Measurements from ENCODE around the gene TMOD2.

DNA sequence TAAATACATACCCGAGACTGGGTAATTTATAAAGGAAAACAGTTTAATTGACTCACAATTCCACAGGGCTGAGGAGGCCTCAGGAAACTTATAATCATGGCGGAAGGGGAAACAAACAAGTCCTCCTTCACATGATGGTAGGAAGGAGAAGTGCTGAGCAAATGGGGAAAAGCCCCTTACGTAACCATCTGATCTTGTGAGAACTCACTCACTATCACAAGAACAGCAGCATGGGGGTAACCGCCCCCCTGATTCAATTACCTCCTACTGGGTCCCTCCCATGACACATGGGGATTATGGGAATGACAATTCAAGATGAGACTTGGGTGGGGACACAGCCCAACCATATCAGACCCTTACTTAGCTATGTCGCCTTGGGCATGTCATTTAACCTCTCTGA, 42.4 kb upstream of the TMOD2 start:
- TF ChIP-seq, protein P1, sequence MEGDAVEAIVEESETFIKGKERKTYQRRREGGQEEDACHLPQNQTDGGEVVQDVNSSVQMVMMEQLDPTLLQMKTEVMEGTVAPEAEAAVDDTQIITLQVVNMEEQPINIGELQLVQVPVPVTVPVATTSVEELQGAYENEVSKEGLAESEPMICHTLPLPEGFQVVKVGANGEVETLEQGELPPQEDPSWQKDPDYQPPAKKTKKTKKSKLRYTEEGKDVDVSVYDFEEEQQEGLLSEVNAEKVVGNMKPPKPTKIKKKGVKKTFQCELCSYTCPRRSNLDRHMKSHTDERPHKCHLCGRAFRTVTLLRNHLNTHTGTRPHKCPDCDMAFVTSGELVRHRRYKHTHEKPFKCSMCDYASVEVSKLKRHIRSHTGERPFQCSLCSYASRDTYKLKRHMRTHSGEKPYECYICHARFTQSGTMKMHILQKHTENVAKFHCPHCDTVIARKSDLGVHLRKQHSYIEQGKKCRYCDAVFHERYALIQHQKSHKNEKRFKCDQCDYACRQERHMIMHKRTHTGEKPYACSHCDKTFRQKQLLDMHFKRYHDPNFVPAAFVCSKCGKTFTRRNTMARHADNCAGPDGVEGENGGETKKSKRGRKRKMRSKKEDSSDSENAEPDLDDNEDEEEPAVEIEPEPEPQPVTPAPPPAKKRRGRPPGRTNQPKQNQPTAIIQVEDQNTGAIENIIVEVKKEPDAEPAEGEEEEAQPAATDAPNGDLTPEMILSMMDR (conservative IDR thresholded peaks at IDR 0.05 in 1 of 2, IDR thresholded peaks at IDR 0.05 in 1 of 2; ENCODE audit: extremely low read depth in 1 of 2, insufficient read depth in 1 of 2, low read depth in 1 of 2, low read length in 2 of 2) = no peak
- no peak for TF ChIP-seq EZH2 (IDR thresholded peaks at IDR 0.05; ENCODE audit: borderline replicate concordance, low read length)
